Suprapubic skin (tissue), 4 donors: Measurements from ENCODE around the gene LCE5A. TPM values are rescaled to one million over a fixed set of nuclear protein-coding genes. Genes with fewer than 3 reads are reported as not detected.

Source experiments
- DNase-seq, 2 donors: peaks; one replicate each; pipeline ENCODE4 v3.0.0-alpha.2; 2019; ENCODE audit warnings: low spot score in 2 of 2
- H3K27ac ChIP-seq: fragments of 200-600 bp; sonication (generic); one replicate; pipeline ENCODE4 v1.5.1; 2019
- H3K27me3 ChIP-seq: fragments of 200-600 bp; sonication (generic); one replicate; pipeline ENCODE4 v1.5.1; 2019
- H3K36me3 ChIP-seq: fragments of 200-600 bp; sonication (generic); one replicate; pipeline ENCODE4 v1.5.1; 2019
- H3K4me1 ChIP-seq: fragments of 200-600 bp; sonication (generic); one replicate; pipeline ENCODE4 v1.5.1; 2019
- H3K4me3 ChIP-seq: fragments of 200-600 bp; sonication (generic); one replicate; pipeline ENCODE4 v1.5.1; 2019; ENCODE audit warnings: mild to moderate bottlenecking
- H3K9me3 ChIP-seq: fragments of 200-600 bp; sonication (generic); one replicate; pipeline ENCODE4 v1.5.1; 2019
- CTCF ChIP-seq, 2 donors: fragments of 200-600 bp in 1 of 2; fragments of 450-650 bp in 1 of 2; sonication (generic) in 1 of 2; IDR thresholded peaks; one replicate each; pipeline ENCODE4 v1.5.1; 2016 to 2019; ENCODE audit warnings: antibody characterized with exemption in 2 of 2, mild to moderate bottlenecking in 1 of 2, moderate library complexity in 1 of 2
- EP300 ChIP-seq: sonication (generic); formaldehyde crosslinking; IDR thresholded peaks from one replicate; pipeline ENCODE4 v1.6.1; 2017; ENCODE audit warnings: antibody characterized with exemption
- POLR2A ChIP-seq, 2 donors: fragments of 450-650 bp; IDR thresholded peaks; one replicate each; pipeline ENCODE4 v1.6.1; 2017; ENCODE audit warnings: antibody characterized with exemption in 2 of 2, mild to moderate bottlenecking in 2 of 2, moderate library complexity in 2 of 2
- POLR2AphosphoS5 ChIP-seq, 3 donors: sonication (generic); formaldehyde crosslinking; IDR thresholded peaks; one replicate each; pipeline ENCODE4 v1.6.1; 2017; ENCODE audit warnings: antibody characterized with exemption in 3 of 3
- WGBS: methylation state at CpG from one replicate; pipeline ENCODE4 v1.1.5; 2018; 5-methylcytosine and 5-hydroxymethylcytosine counted together
- total RNA-seq, 4 donors: library from RNA; depleted of rRNA; stranded (reverse); fragments of >200 nt; gene quantifications; one replicate each; pipeline ENCODE4 v1.1.0, GENCODE V29; 2016

Gene LCE5A
- total RNA-seq, 4 donors from 2014 or later, result 41.1 to 222 (median 140) TPM

GRCh38 chr1:152506899-152507498 is 3.6 kb upstream of the LCE5A start:
- no peak overlapping the region for H3K4me3 ChIP-seq
- 63% methylated on average over 1 of the region's 1 CpG for WGBS
- H3K4me1 ChIP-seq, result peaks cover 7% of the 10 kb centered on the region
- no peaks in the 10 kb centered on the region for H3K9me3 ChIP-seq
- H3K36me3 ChIP-seq, result no peaks in the 10 kb centered on the region
- H3K27ac ChIP-seq, result no peak overlapping the region
- TF ChIP-seq POLR2AphosphoS5 (IDR thresholded peaks at IDR 0.05), result no peak
- TF ChIP-seq EP300, result no peak
- no peak for TF ChIP-seq CTCF (IDR thresholded peaks at IDR 0.05)
- TF ChIP-seq POLR2A (IDR thresholded peaks at IDR 0.05), result no peak
- peaks cover 16% of the 10 kb centered on the region for H3K27me3 ChIP-seq
- DNase-seq, result no peak

- TF ChIP-seq EP300 (no peak), POLR2A (IDR thresholded peaks at IDR 0.05) (no peak)
- peaks cover 13% of the 10 kb centered on the region for H3K4me1 ChIP-seq
- 96% methylated on average over 4 of the region's 5 CpGs for WGBS
Measured at GRCh38 chr1:152511596-152511995, 993 bp downstream of the LCE5A start.

GRCh38 chr1:152513081-152513480 is 2.5 kb downstream of the LCE5A start:
- no peaks in the 10 kb centered on the region for H3K36me3 ChIP-seq
- no peak overlapping the region for H3K27ac ChIP-seq
- no peak overlapping the region for H3K4me3 ChIP-seq
- H3K9me3 ChIP-seq, result no peaks in the 10 kb centered on the region
- H3K27me3 ChIP-seq, result peaks cover 52% of the 10 kb centered on the region
- peaks cover 13% of the 10 kb centered on the region for H3K4me1 ChIP-seq
- no peak for TF ChIP-seq POLR2AphosphoS5 (IDR thresholded peaks at IDR 0.05)
- no peak for TF ChIP-seq POLR2A (IDR thresholded peaks at IDR 0.05)
- TF ChIP-seq CTCF (IDR thresholded peaks at IDR 0.05), result no peak
- TF ChIP-seq EP300, result no peak
- DNase-seq, result no peak
- WGBS, result 64% methylated on average over 3 of the region's 3 CpGs

More at GRCh38 chr1:152511596-152511995, 993 bp downstream of the LCE5A start:
- no peaks in the 10 kb centered on the region for H3K9me3 ChIP-seq
- H3K27ac ChIP-seq, result no peak overlapping the region
- H3K36me3 ChIP-seq, result no peaks in the 10 kb centered on the region
- H3K4me3 ChIP-seq, result no peak overlapping the region
- peaks cover 45% of the 10 kb centered on the region for H3K27me3 ChIP-seq
- DNase-seq, result no peak

- 46% methylated on average over 12 of the region's 17 CpGs for WGBS
- Histone ChIP-seq H3K27ac (no peak overlapping the region), H3K27me3 (peaks cover 52% of the 10 kb centered on the region), H3K4me3 (peak overlapping the region; percentile 44), H3K4me1 (peaks cover 13% of the 10 kb centered on the region), H3K9me3 (no peaks in the 10 kb centered on the region), H3K36me3 (no peaks in the 10 kb centered on the region)
- TF ChIP-seq EP300, result no peak
- TF ChIP-seq CTCF (IDR thresholded peaks at IDR 0.05), result no peak
- no peak for TF ChIP-seq POLR2AphosphoS5 (IDR thresholded peaks at IDR 0.05)
- no peak for TF ChIP-seq POLR2A (IDR thresholded peaks at IDR 0.05)
- no peak for DNase-seq
Measured at GRCh38 chr1:152514715-152515433, 4.3 kb downstream of the LCE5A start.

GRCh38 chr1:152515434-152515783 is 4.8 kb downstream of the LCE5A start:
- H3K4me1 ChIP-seq, result peaks cover 13% of the 10 kb centered on the region

More at GRCh38 chr1:152515434-152515783, 4.8 kb downstream of the LCE5A start:
- TF ChIP-seq EP300 (no peak), CTCF (IDR thresholded peaks at IDR 0.05) (no peak), POLR2AphosphoS5 (IDR thresholded peaks at IDR 0.05) (no peak), POLR2A (IDR thresholded peaks at IDR 0.05) (no peak)
- H3K36me3 ChIP-seq, result no peaks in the 10 kb centered on the region
- peaks cover 51% of the 10 kb centered on the region for H3K27me3 ChIP-seq
- no peaks in the 10 kb centered on the region for H3K9me3 ChIP-seq
- 2% methylated on average over 8 of the region's 33 CpGs for WGBS
- H3K4me3 ChIP-seq, result peak overlapping the region; percentile 44
- DNase-seq, result no peak
- H3K27ac ChIP-seq, result no peak overlapping the region
